OCI-LY3 (cell line): Measurements from ENCODE around the gene NQO1.

Source experiments
- CTCF ChIP-seq: fragments of 200-600, 300-600 bp; sonication (generic); IDR thresholded peaks from 2 replicates; pipeline ENCODE4 v1.5.1; 2014; ENCODE audit warnings: antibody characterized with exemption, low read length, low read depth
- EZH2phosphoT487 ChIP-seq: fragments of 200-600 bp; shearing (Covaris generic); IDR thresholded peaks from 2 replicates; pipeline ENCODE4 v1.6.1; 2018; ENCODE audit warnings: antibody characterized with exemption, mixed run types, low read depth

- TF ChIP-seq CTCF (no peak), EZH2phosphoT487 (no peak)
Observed at GRCh38 chr16:69711115-69711740, 15.1 kb downstream of the NQO1 start.
